D721Med (cell line): ENCODE measurements around the gene KCNIP4.

ENCODE experiments used
- DNase-seq: peaks from one replicate; pipeline ENCODE4 v3.0.0; 2011; ENCODE audit warnings: low spot score; ENCODE audit not compliant: insufficient read length
- FAIRE-seq: peaks from 2 replicates; lab custom pipeline; 2011; peaks lifted over from hg19 to GRCh38; lab: Jason Lieb, UNC
- TF ChIP-seq, protein P1 (sequence below): IDR thresholded peaks from 2 replicates; pipeline ENCODE4 v1.5.1; 2012; ENCODE audit warnings: mild to moderate bottlenecking, control low read depth; ENCODE audit not compliant: insufficient read depth; ENCODE audit errors: missing control alignments

Gene KCNIP4

DNA sequence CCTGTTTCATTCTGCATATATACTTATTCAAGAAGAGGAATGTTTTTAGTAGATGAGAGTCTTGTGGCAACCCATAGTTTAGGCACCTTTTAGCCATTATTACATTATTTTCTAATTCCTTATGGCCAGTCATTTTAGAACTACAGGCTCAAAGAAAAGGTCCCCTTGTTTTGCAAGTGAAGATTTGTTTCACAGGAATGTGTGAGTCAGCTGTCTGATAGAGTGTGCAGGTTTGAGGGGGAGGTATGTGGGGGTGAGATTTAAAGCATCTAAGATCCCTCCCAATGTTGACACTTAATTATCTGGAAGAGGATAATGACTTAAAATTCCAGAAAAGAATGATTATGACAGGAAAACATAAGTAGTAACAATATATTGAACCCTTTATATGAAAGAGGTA lies 495.6 kb downstream of the KCNIP4 start:
- DNase-seq (no peak), FAIRE-seq (no peak)
- TF ChIP-seq, protein P1, sequence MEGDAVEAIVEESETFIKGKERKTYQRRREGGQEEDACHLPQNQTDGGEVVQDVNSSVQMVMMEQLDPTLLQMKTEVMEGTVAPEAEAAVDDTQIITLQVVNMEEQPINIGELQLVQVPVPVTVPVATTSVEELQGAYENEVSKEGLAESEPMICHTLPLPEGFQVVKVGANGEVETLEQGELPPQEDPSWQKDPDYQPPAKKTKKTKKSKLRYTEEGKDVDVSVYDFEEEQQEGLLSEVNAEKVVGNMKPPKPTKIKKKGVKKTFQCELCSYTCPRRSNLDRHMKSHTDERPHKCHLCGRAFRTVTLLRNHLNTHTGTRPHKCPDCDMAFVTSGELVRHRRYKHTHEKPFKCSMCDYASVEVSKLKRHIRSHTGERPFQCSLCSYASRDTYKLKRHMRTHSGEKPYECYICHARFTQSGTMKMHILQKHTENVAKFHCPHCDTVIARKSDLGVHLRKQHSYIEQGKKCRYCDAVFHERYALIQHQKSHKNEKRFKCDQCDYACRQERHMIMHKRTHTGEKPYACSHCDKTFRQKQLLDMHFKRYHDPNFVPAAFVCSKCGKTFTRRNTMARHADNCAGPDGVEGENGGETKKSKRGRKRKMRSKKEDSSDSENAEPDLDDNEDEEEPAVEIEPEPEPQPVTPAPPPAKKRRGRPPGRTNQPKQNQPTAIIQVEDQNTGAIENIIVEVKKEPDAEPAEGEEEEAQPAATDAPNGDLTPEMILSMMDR, result no peak

DNA sequence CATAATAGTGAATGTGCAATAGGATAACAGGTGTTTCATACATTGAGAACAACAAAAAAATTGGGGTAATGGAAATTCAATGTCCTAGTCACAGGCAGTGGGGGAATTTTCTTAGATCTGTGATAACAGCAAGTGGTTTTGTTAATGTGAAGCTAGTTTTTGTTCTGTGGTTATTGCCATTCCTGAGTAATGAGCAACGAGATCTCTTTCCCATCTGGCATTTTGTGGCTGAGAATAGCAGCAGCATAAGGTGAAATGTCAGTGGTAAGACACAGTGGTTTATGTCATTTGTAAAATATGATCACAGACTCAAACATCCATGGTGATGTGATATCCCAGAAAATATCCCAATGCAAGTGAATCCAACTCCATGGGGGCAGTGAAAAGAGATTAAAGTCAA lies 497.5 kb downstream of the KCNIP4 start:
- TF ChIP-seq, protein P1, result no peak
- DNase-seq (no peak), FAIRE-seq (peak; percentile 87)

DNA sequence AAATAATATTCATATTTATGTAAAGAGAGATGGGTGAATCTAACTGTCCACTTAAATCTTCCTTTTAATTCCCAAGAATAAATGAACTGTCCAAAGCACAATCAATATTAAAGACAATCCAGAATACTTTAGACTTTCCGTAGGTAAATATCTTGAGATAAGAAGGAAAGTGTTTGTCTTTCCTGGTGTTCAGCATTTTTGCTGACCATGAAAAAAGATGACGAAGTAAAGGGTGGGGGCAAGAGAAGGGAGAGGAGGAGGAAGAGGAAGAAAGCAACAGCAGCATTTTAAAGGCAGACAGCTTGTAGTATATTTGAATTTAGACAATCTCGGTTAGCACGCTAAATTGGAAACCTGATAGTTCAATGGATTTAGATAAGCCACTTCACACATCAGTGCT lies 498.2 kb downstream of the KCNIP4 start:
- FAIRE-seq, result peak; percentile 16
- TF ChIP-seq, protein P1, result no peak
- DNase-seq, result no peak

DNA sequence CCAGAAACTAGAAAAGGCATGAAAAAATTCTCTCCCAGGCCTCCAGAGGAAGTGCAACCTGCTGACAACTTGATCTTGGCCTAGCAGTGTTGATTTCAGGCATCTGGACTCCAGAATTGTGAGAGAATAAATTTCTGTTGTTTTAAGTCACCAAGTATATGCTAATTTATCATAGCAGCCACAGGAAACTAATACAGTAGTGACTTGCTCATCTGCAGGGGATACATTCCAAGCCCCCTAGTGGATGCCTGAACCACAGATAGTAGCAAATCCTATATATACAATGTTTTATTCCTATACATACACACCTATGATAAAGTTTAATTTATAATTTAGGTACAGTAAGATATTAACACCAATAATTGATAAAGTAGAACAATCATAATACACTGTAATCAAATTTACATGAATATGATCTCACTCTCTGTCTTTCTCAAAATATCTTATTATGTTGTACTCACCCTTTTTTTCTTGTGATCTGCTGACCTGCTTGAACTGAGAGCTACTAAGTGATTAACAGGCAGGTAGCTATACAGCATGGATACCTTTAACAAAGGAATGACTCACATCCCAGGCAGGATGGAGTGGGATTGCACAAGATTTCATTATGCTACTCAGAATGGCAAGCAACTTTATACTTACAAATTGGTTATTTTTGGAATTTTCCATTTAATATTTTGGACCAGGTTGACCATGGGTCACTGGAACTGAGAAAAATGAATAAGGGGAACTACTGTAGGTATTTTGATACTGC lies 501.1 kb downstream of the KCNIP4 start:
- no peak for DNase-seq
- TF ChIP-seq, protein P1, result peak; percentile 11
- FAIRE-seq, result no peak

DNA sequence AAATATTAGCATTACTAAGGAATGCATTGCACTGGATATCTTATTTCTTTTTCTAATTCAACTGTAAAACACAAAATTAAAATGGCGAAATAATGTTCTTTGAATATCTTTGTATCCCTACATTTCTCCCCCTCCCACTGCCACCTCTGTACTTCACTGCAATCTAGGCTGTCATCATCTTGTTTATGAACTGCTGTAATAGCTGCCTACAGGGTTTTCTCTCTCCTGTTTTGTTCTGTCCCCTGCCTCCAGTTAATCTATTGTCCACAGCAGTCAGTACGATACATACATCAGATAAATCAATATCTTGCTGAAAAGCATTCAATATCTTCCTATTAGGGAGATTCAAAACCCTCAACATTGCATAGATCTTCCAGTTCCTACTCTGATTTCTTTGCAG lies 528.4 kb downstream of the KCNIP4 start:
- no peak for FAIRE-seq
- TF ChIP-seq, protein P1, result no peak

DNA sequence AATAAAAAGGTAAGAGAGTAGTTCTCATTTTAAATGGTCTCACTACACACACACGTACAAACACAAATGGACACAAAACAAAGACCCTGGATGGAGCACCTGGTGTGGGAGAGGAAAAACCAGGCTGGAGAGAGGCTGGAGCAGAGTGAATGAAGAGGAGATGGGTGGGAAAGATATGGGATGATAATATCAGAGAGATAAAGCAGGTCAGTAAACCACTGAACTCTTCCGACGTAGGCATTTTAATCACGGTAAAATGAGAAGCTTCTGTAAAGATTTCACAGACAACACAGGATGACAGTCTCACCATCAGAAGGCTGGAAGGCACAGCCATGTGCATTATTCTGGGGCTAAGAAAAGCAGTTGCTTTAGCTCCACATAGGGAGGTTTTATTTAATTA lies 532.8 kb downstream of the KCNIP4 start:
- no peak for FAIRE-seq

More for the DNA sequence above, 528.4 kb downstream of the KCNIP4 start:
- DNase-seq, result no peak

More for the DNA sequence above, 532.8 kb downstream of the KCNIP4 start:
- TF ChIP-seq, protein P1, result no peak
- no peak for DNase-seq
